IMR-90 (cell line): ENCODE measurements around the gene TWIST1. TPM values are rescaled to one million over a fixed set of nuclear protein-coding genes. Genes with fewer than 3 reads are reported as not detected.

ENCODE experiments used
- ATAC-seq: fragments of 200-7000 bp; cut with Tn5 transposase; 2 replicates; pipeline ENCODE4 v1.9.1; 2020; ENCODE audit warnings: low read depth, mild to moderate bottlenecking, moderate library complexity
- BruUV-seq: library from RNA; stranded (reverse); fragments of 400-500 nt; replicated peaks from 2 replicates; lab custom pipeline; 2021; lab: Mats Ljungman, UMichigan
- CTCF ChIA-PET: fragments of 300-600 bp; formaldehyde crosslinking; extraction: SDS; loops from one replicate; lab custom pipeline; 2021; ENCODE audit warnings: antibody characterized with exemption; lab: Yijun Ruan, JAX
- POLR2A ChIA-PET: fragments of 300-600 bp; sonication (Branson Sonifier 250); formaldehyde crosslinking; loops from one replicate; lab custom pipeline; 2022; ENCODE audit warnings: antibody characterized with exemption; ENCODE audit not compliant: unreplicated experiment; lab: Charles Lee
- DNase-seq: peaks from one replicate; pipeline ENCODE4 v3.0.0; 2013
- H2AFZ ChIP-seq: replicated peaks from 2 replicates; pipeline ENCODE3; 2013; ENCODE audit warnings: low read length, mild to moderate bottlenecking; ENCODE audit not compliant: poor library complexity
- H2AK5ac ChIP-seq: 2 replicates; pipeline ENCODE4 v1.6.1; 2013; ENCODE audit warnings: low read depth, low read length, inconsistent platforms
- H2AK9ac ChIP-seq: replicated peaks from 2 replicates; pipeline ENCODE3; 2013; ENCODE audit warnings: mild to moderate bottlenecking, low read depth, low read length, moderate library complexity; ENCODE audit not compliant: poor library complexity
- H2BK120ac ChIP-seq: 2 replicates; pipeline ENCODE4 v1.6.1; 2013; ENCODE audit warnings: low read depth, low read length, inconsistent platforms
- H2BK15ac ChIP-seq: 3 replicates; pipeline ENCODE4 v1.6.1; 2013; ENCODE audit warnings: low read depth, low read length, inconsistent platforms
- H2BK20ac ChIP-seq: 2 replicates; pipeline ENCODE4 v1.6.1; 2013; ENCODE audit warnings: low read depth, mild to moderate bottlenecking, inconsistent platforms, low read length, moderate library complexity
- H2BK5ac ChIP-seq: 2 replicates; pipeline ENCODE4 v1.6.1; 2013; ENCODE audit warnings: mild to moderate bottlenecking, low read depth, low read length, inconsistent platforms; ENCODE audit not compliant: poor library complexity, severe bottlenecking
- H3K14ac ChIP-seq: replicated peaks from 2 replicates; pipeline ENCODE4 v1.6.1; 2013; ENCODE audit warnings: low read depth, low read length, inconsistent platforms
- H3K18ac ChIP-seq: 2 replicates; pipeline ENCODE4 v1.6.1; 2013; ENCODE audit warnings: low read depth, low read length, control low read depth
- H3K23ac ChIP-seq: 2 replicates; pipeline ENCODE4 v1.6.1; 2013; ENCODE audit warnings: low read depth, low read length, inconsistent platforms
- H3K27ac ChIP-seq: 2 replicates; pipeline ENCODE4 v1.5.1; 2013; ENCODE audit warnings: mild to moderate bottlenecking, control low read depth, low read length; ENCODE audit not compliant: insufficient read depth
- H3K27me3 ChIP-seq: 2 replicates; pipeline ENCODE4 v1.6.1; 2013; ENCODE audit warnings: low read length; ENCODE audit not compliant: control insufficient read depth, insufficient read depth
- H3K36me3 ChIP-seq: 2 replicates; pipeline ENCODE4 v1.6.1; 2013; ENCODE audit warnings: low read length, mixed read lengths; ENCODE audit not compliant: control insufficient read depth, insufficient read depth
- H3K4ac ChIP-seq: 2 replicates; pipeline ENCODE4 v1.6.1; 2013; ENCODE audit warnings: low read depth, low read length, inconsistent platforms
- H3K4me1 ChIP-seq: 2 replicates; pipeline ENCODE4 v1.6.1; 2013; ENCODE audit warnings: low read length, mixed read lengths; ENCODE audit not compliant: control insufficient read depth, insufficient read depth
- H3K4me2 ChIP-seq: 2 replicates; pipeline ENCODE4 v1.6.1; 2013; ENCODE audit warnings: low read depth, mild to moderate bottlenecking, control low read depth, low read length, moderate library complexity
- H3K4me3 ChIP-seq: 2 replicates; pipeline ENCODE4 v1.5.1; 2013; ENCODE audit warnings: low read depth, mild to moderate bottlenecking, control low read depth, low read length, moderate library complexity; ENCODE audit not compliant: insufficient read depth
- H3K56ac ChIP-seq: 2 replicates; pipeline ENCODE4 v1.6.1; 2013; ENCODE audit warnings: low read length, inconsistent platforms; ENCODE audit not compliant: insufficient read depth; ENCODE audit errors: extremely low read depth
- H3K79me1 ChIP-seq, 2 experiments: 2 replicates each; pipeline ENCODE4 v1.6.1; 2013; ENCODE audit warnings: low read length in 2 of 2, inconsistent platforms in 1 of 2, low read depth in 1 of 2
- H3K9ac ChIP-seq: 2 replicates; pipeline ENCODE4 v1.6.1; 2013; ENCODE audit warnings: low read depth, low read length, control low read depth
- H3K9me1 ChIP-seq: 2 replicates; pipeline ENCODE4 v1.6.1; 2013; ENCODE audit warnings: low read length, inconsistent platforms; ENCODE audit not compliant: insufficient read depth
- H3K9me3 ChIP-seq: 2 replicates; pipeline ENCODE4 v1.6.1; 2013; ENCODE audit warnings: low read length; ENCODE audit not compliant: control insufficient read depth, insufficient read depth
- H4K20me1 ChIP-seq: 2 replicates; pipeline ENCODE4 v1.6.1; 2013; ENCODE audit warnings: low read length, inconsistent platforms; ENCODE audit not compliant: insufficient read depth
- H4K5ac ChIP-seq: 2 replicates; pipeline ENCODE4 v1.6.1; 2013; ENCODE audit warnings: mild to moderate bottlenecking, low read depth, low read length, control low read depth
- H4K8ac ChIP-seq, 2 experiments: 2 replicates each; pipeline ENCODE4 v1.6.1; 2013; ENCODE audit warnings: low read depth in 2 of 2, low read length in 2 of 2, control low read depth in 1 of 2, inconsistent platforms in 1 of 2
- H4K91ac ChIP-seq: 2 replicates; pipeline ENCODE4 v1.6.1; 2013; ENCODE audit warnings: low read depth, low read length, inconsistent platforms; ENCODE audit not compliant: insufficient read depth
- CEBPB ChIP-seq: IDR thresholded peaks from 2 replicates; pipeline ENCODE4 v1.6.1; 2012; ENCODE audit warnings: low read depth, low read length, improper control_type of control experiment
- CHD1 ChIP-seq: IDR thresholded peaks from 2 replicates; pipeline ENCODE4 v1.6.1; 2012; ENCODE audit warnings: low read depth, low read length, improper control_type of control experiment
- CTCF ChIP-seq: conservative IDR thresholded peaks from 2 replicates; pipeline ENCODE4 v1.5.1; 2012; ENCODE audit warnings: mild to moderate bottlenecking, low read depth, low read length, improper control_type of control experiment
- ELK1 ChIP-seq: fragments of 150-350 bp; IDR thresholded peaks from 2 replicates; pipeline ENCODE4 v1.6.1; 2016; ENCODE audit warnings: low read depth, mild to moderate bottlenecking, low read length, moderate library complexity, borderline replicate concordance
- FOS ChIP-seq: fragments of 150-350 bp; IDR thresholded peaks from 2 replicates; pipeline ENCODE4 v1.6.1; 2016; ENCODE audit warnings: low read depth, low read length
- MAZ ChIP-seq: IDR thresholded peaks from 2 replicates; pipeline ENCODE4 v1.6.1; 2012; ENCODE audit warnings: low read depth, mild to moderate bottlenecking, low read length, improper control_type of control experiment, moderate library complexity, borderline replicate concordance
- MXI1 ChIP-seq: IDR thresholded peaks from 2 replicates; pipeline ENCODE4 v1.6.1; 2012; ENCODE audit warnings: low read depth, mild to moderate bottlenecking, low read length, moderate library complexity, borderline replicate concordance
- NFE2L2 ChIP-seq: fragments of 150-350 bp; IDR thresholded peaks from 2 replicates; pipeline ENCODE4 v1.6.1; 2016; ENCODE audit warnings: low read depth, mild to moderate bottlenecking, low read length
- POLR2A ChIP-seq: IDR thresholded peaks from 2 replicates; pipeline ENCODE4 v1.6.1; 2012; ENCODE audit warnings: mild to moderate bottlenecking, low read depth, low read length
- RAD21 ChIP-seq: IDR thresholded peaks from 2 replicates; pipeline ENCODE4 v1.6.1; 2012; ENCODE audit warnings: low read length, improper control_type of control experiment
- RCOR1 ChIP-seq: IDR thresholded peaks from 2 replicates; pipeline ENCODE4 v1.6.1; 2012; ENCODE audit warnings: mild to moderate bottlenecking, low read length, improper control_type of control experiment; ENCODE audit not compliant: insufficient replicate concordance
- RFX5 ChIP-seq: IDR thresholded peaks from 2 replicates; pipeline ENCODE4 v1.8.0; 2012; ENCODE audit warnings: low read depth, mild to moderate bottlenecking, low read length, moderate library complexity
- SMC3 ChIP-seq: fragments of 150-350 bp; IDR thresholded peaks from 2 replicates; pipeline ENCODE4 v1.6.1; 2016; ENCODE audit warnings: low read depth, mild to moderate bottlenecking, antibody characterized with exemption, low read length, moderate library complexity
- USF2 ChIP-seq: fragments of 150-350 bp; IDR thresholded peaks from 2 replicates; pipeline ENCODE4 v1.6.1; 2017; ENCODE audit warnings: mild to moderate bottlenecking, antibody characterized with exemption, low read length, low read depth
- WGBS, 2 experiments: methylation state at CpG; one replicate each; pipeline versions ENCODE4 v1.1.5 to v1.1.7; 2013; ENCODE audit warnings: missing lambda C conversion rate in 2 of 2; ENCODE audit not compliant: insufficient read length in 1 of 2; ENCODE audit errors: extremely low coverage in 2 of 2; 5-methylcytosine and 5-hydroxymethylcytosine counted together
- dilution Hi-C: fragments of 300-500 bp; cut with HindIII; formaldehyde crosslinking; loops from one replicate; pipeline ENCODE4 v1.14.3; 2018; ENCODE audit warnings: low sequenced_read_pairs; ENCODE audit not compliant: unreplicated experiment
- in situ Hi-C: fragments of 300-500 bp; cut with MboI; formaldehyde crosslinking; loops from 3 replicates; pipeline ENCODE4 v1.14.3; 2019; ENCODE audit warnings: low sequenced_read_pairs, inconsistent platforms, mixed read lengths
- intact Hi-C: fragments of 100-400 bp; cut with micrococcal nuclease; formaldehyde crosslinking; loops from 2 replicates; pipeline ENCODE4 v1.10.0; 2022
- polyA plus RNA-seq, 3 experiments: library from polyadenylated mRNA; depleted of rRNA; stranded (reverse); fragments of >200 nt; gene quantifications; 2 replicates each; pipeline ENCODE4 v1.2.3, GENCODE V29; 2012; ENCODE audit warnings: low replicate concordance in 1 of 3
- total RNA-seq: library from RNA; depleted of rRNA; stranded (reverse); fragments of >200 nt; gene quantifications from 2 replicates; pipeline ENCODE4 v1.2.3, GENCODE V29; 2012

TWIST1 gene
- total and polyA plus RNA-seq, 2 of the 4 experiments (the other 2 are of a cell fraction) = 5.4 to 42.3 TPM

- ChIA-PET CTCF (no interaction called here), POLR2A (no interaction called here)
- no TSS peak for BruUV-seq
- peak overlapping the region; percentile 93 for H2AFZ ChIP-seq
- ATAC-seq = no peak
- no peak overlapping the region for H2BK15ac ChIP-seq
- 27% methylated on average over 9 of the region's 28 CpGs; no CpG with 5 or more reads in 1 of the 2 experiments for WGBS, 2 experiments
- 0 out of 2 replicates have a peak overlapping the region, but pooled peaks have one; percentile 37 for H2BK20ac ChIP-seq
- peaks cover 2% of the 10 kb centered on the region; the same call in 1 of the 2 replicates for H4K20me1 ChIP-seq
- dilution Hi-C loops (no loop called here), in situ Hi-C loops (loop anchor here (10.0 to 25.0 kb wide), 2 partner anchors 424 to 757 kb away; no protein-coding TSS in a partner anchor), intact Hi-C loops (loop anchor here (5.0 to 10.0 kb wide), 2 partner anchors 227 to 364 kb away; no protein-coding TSS in a partner anchor)
- no peaks in the 10 kb centered on the region for H3K9me3 ChIP-seq
- H3K9ac ChIP-seq = peak overlapping the region; percentile 32; the same call in 1 of the 2 replicates
- H3K4me2 ChIP-seq = peak overlapping the region; percentile 61
- peak overlapping the region; percentile 99 for H3K4me3 ChIP-seq
- DNase-seq = no peak
- H2BK5ac ChIP-seq = no peak overlapping the region
- H3K56ac ChIP-seq = no peak overlapping the region
- H3K4me1 ChIP-seq = peaks cover 1% of the 10 kb centered on the region
- no peaks in the 10 kb centered on the region for H3K36me3 ChIP-seq
- no peaks in the 10 kb centered on the region for H3K9me1 ChIP-seq
- H2AK9ac ChIP-seq = peak overlapping the region; percentile 0
- peak overlapping the region; percentile 87 for H3K4ac ChIP-seq
- H2BK120ac ChIP-seq = peak overlapping the region; percentile 76
- peak overlapping the region in 1 of 2 experiments; percentile 70; a peak in 1 of 4 replicates for H4K8ac ChIP-seq
- no peak overlapping the region for H3K18ac ChIP-seq
- H3K27ac ChIP-seq = peak overlapping the region; percentile 22; the same call in 1 of the 2 replicates
- peak overlapping the region; percentile 79; the same call in 1 of the 2 replicates for H3K23ac ChIP-seq
- H3K27me3 ChIP-seq = no peaks in the 10 kb centered on the region
- H4K5ac ChIP-seq = no peak overlapping the region
- H2AK5ac ChIP-seq = peak overlapping the region; percentile 35; the same call in 1 of the 2 replicates
- H3K79me1 ChIP-seq = peaks cover 8 to 26% of the 10 kb centered on the region in 2 experiments
- peak overlapping the region; percentile 62 for H3K14ac ChIP-seq
- peak overlapping the region; percentile 46; the same call in 1 of the 2 replicates for H4K91ac ChIP-seq
- TF ChIP-seq ELK1 (no peak), NFE2L2 (no peak), MAZ (no peak), CEBPB (no peak), POLR2A (no peak), USF2 (no peak), FOS (no peak), MXI1 (no peak), CTCF (no peak), SMC3 (no peak), RFX5 (no peak), RAD21 (no peak), CHD1 (no peak), RCOR1 (no peak)
Measured at GRCh38 chr7:19118636-19119371, 1.4 kb upstream of the TWIST1 start.
